MV-4-11 (cell line): ENCODE data around the gene NTRK1.
A peak's percentile ranks its signal among the peaks of the same experiment; 100 is the strongest.

Experiments used
- DNase-seq: peaks from one replicate; lab custom pipeline; 2025; lab: John Stamatoyannopoulos, UW

Gene NTRK1

GRCh38 chr1:156857532-156857931 is 3.1 kb upstream of the NTRK1 start:
- no peak for DNase-seq

GRCh38 chr1:156858555-156858956 is 2.1 kb upstream of the NTRK1 start:
- no peak for DNase-seq

- DNase-seq, result no peak
Observed at GRCh38 chr1:156858959-156859522, 1.6 kb upstream of the NTRK1 start, which contains the start of gene INSRR. Gene INSRR (minus strand): TSS chr1:156859117. CDS start chr1:156858621, 496 bp downstream.

- DNase-seq, result no peak
Observed at GRCh38 chr1:156859523-156860112, 1.0 kb upstream of the NTRK1 start.

- DNase-seq, result peak; percentile 13
Observed at GRCh38 chr1:156860113-156860627, 495 bp upstream of the NTRK1 start.

GRCh38 chr1:156862584-156862983 is 1.9 kb downstream of the NTRK1 start:
- no peak for DNase-seq

GRCh38 chr1:156862997-156863599 is 2.4 kb downstream of the NTRK1 start:
- DNase-seq, result no peak

GRCh38 chr1:156863631-156864030 is 3.0 kb downstream of the NTRK1 start:
- no peak for DNase-seq

- no peak for DNase-seq
Observed at GRCh38 chr1:156864796-156865195, 4.1 kb downstream of the NTRK1 start.

- no peak for DNase-seq
Observed at GRCh38 chr1:156865258-156865657, 4.6 kb downstream of the NTRK1 start.

GRCh38 chr1:156865865-156866248 is 5.2 kb downstream of the NTRK1 start:
- no peak for DNase-seq

- DNase-seq, result no peak
Observed at GRCh38 chr1:156866249-156866909, 5.7 kb downstream of the NTRK1 start.

GRCh38 chr1:156868341-156868740 is 7.7 kb downstream of the NTRK1 start:
- DNase-seq, result no peak

GRCh38 chr1:156869455-156869854 is 8.8 kb downstream of the NTRK1 start:
- DNase-seq, result no peak

- DNase-seq, result no peak
Observed at GRCh38 chr1:156873659-156874058, 13.0 kb downstream of the NTRK1 start.

GRCh38 chr1:156874142-156874541 is 13.5 kb downstream of the NTRK1 start:
- no peak for DNase-seq

- DNase-seq, result no peak
Observed at GRCh38 chr1:156874572-156875340, 14.1 kb downstream of the NTRK1 start.

- DNase-seq, result no peak
Observed at GRCh38 chr1:156875341-156875615, 14.6 kb downstream of the NTRK1 start.

GRCh38 chr1:156876281-156876680 is 15.6 kb downstream of the NTRK1 start:
- no peak for DNase-seq

GRCh38 chr1:156877433-156878170 is 16.9 kb downstream of the NTRK1 start:
- DNase-seq, result no peak

- DNase-seq, result no peak
Observed at GRCh38 chr1:156879876-156880275, 19.2 kb downstream of the NTRK1 start.

- no peak for DNase-seq
Observed at GRCh38 chr1:156880473-156880872, 19.8 kb downstream of the NTRK1 start.
